ENCODE measurements around the gene OR10H1. TPM values are rescaled to one million over a fixed set of nuclear protein-coding genes. Genes with fewer than 3 reads are reported as not detected.
A peak's percentile ranks its signal among the peaks of the same experiment; 100 is the strongest.
"Not testable (repeated sequence)": the region's sequence is repeated elsewhere in the genome, so short reads cannot be mapped to it uniquely, and the experiment has no call there.

The OR10H1 gene
- total RNA-seq, 4 donors from 2014 or later: not detected

GRCh38 chr19:15836330-15837220 is 21.1 kb upstream of the OR10H1 start:
- peak; percentile 99 for DNase-seq (ENCODE audit: low spot score in 2 of 2)

GRCh38 chr19:15835565-15836329 is 20.3 kb upstream of the OR10H1 start:
- 33% methylated on average over 11 of the region's 11 CpGs for WGBS

More at GRCh38 chr19:15836330-15837220, 21.1 kb upstream of the OR10H1 start:
- WGBS: 2% methylated on average over 44 of the region's 65 CpGs
- peak overlapping the region; percentile 98 for H3K27ac ChIP-seq
- no peaks in the 10 kb centered on the region for H3K9me3 ChIP-seq
- H3K4me1 ChIP-seq: peaks cover 20% of the 10 kb centered on the region
- TF ChIP-seq, protein P1, sequence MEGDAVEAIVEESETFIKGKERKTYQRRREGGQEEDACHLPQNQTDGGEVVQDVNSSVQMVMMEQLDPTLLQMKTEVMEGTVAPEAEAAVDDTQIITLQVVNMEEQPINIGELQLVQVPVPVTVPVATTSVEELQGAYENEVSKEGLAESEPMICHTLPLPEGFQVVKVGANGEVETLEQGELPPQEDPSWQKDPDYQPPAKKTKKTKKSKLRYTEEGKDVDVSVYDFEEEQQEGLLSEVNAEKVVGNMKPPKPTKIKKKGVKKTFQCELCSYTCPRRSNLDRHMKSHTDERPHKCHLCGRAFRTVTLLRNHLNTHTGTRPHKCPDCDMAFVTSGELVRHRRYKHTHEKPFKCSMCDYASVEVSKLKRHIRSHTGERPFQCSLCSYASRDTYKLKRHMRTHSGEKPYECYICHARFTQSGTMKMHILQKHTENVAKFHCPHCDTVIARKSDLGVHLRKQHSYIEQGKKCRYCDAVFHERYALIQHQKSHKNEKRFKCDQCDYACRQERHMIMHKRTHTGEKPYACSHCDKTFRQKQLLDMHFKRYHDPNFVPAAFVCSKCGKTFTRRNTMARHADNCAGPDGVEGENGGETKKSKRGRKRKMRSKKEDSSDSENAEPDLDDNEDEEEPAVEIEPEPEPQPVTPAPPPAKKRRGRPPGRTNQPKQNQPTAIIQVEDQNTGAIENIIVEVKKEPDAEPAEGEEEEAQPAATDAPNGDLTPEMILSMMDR (IDR thresholded peaks at IDR 0.05): no peak
- TF ChIP-seq POLR2A (IDR thresholded peaks at IDR 0.05) (peak in 1 of 2 donors; percentile 90), POLR2AphosphoS5 (IDR thresholded peaks at IDR 0.05) (peak; percentile 48 to 85 (median 79))
- no peaks in the 10 kb centered on the region for H3K27me3 ChIP-seq
- peak overlapping the region; percentile 77 for H3K4me3 ChIP-seq
- H3K36me3 ChIP-seq: no peaks in the 10 kb centered on the region

DNA sequence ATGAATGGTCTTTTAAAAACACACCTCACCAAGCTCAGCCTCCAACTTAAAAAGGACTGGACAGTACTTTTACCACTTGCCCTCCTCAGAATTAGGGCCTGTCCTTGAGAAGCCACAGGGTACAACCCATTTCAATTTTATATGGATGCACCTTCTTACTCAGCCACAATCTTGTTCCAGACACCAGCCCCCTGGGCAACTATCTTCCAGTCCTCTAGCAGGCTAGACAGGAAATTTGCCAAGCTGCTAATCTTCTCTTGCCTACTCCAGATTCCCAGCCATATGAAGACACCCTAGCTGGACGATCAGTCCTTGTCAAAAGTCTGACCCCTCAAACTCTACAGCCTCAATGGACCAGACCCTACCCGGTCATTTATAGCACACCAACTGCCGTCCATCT is 18.8 kb upstream of the OR10H1 start:
- DNase-seq (ENCODE audit: low spot score in 2 of 2); H3K36me3 ChIP-seq; H3K4me3 ChIP-seq; H3K9me3 ChIP-seq; H3K27ac ChIP-seq; H3K27me3 ChIP-seq: not testable (repeated sequence)
- WGBS: 89% methylated on average over 3 of the region's 3 CpGs
- H3K4me1 ChIP-seq: peaks cover 20% of the 10 kb centered on the region

More at GRCh38 chr19:15835565-15836329, 20.3 kb upstream of the OR10H1 start:
- H3K36me3 ChIP-seq; H3K9me3 ChIP-seq; DNase-seq (ENCODE audit: low spot score in 2 of 2); H3K27me3 ChIP-seq: not testable (repeated sequence)
- H3K4me1 ChIP-seq: peaks cover 20% of the 10 kb centered on the region
- H3K4me3 ChIP-seq: peak overlapping the region; percentile 77
- peak overlapping the region; percentile 98 for H3K27ac ChIP-seq

GRCh38 chr19:15831626-15832025 is 16.2 kb upstream of the OR10H1 start:
- WGBS: 84% methylated on average over 5 of the region's 5 CpGs
- no peak overlapping the region for H3K4me3 ChIP-seq
- peaks cover 7% of the 10 kb centered on the region for H3K4me1 ChIP-seq
- no peak for DNase-seq (ENCODE audit: low spot score in 2 of 2)
- no peaks in the 10 kb centered on the region for H3K36me3 ChIP-seq
- H3K27ac ChIP-seq: no peak overlapping the region
- H3K27me3 ChIP-seq: no peaks in the 10 kb centered on the region
- TF ChIP-seq, protein P1 (IDR thresholded peaks at IDR 0.05): no peak
- no peak for TF ChIP-seq POLR2AphosphoS5 (IDR thresholded peaks at IDR 0.05)
- TF ChIP-seq POLR2A (IDR thresholded peaks at IDR 0.05): no peak
- no peak for TF ChIP-seq EP300 (IDR thresholded peaks at IDR 0.05)
- no peaks in the 10 kb centered on the region for H3K9me3 ChIP-seq

DNA sequence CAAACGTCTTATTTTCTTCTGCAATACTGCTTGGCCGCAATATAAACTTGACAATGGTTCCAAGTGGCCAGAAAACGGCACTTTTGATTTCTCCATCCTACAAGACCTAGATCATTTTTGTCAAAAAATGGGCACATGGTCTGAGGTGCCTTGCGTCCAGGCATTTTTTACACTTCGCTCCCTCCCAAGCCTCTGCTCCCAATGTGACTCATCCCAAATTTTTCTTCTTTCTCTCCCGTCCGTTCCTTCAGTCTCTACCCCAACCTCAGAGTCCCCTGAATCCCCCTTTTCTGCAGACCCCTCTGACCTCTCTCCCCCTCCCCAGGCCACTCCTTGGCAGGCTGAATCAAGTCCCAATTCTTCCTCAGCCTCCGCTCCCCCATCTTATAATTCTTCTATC is 14.3 kb upstream of the OR10H1 start:
- WGBS: 83% methylated on average over 8 of the region's 8 CpGs

More for the DNA sequence above, 14.3 kb upstream of the OR10H1 start:
- Histone ChIP-seq H3K36me3 (no peaks in the 10 kb centered on the region), H3K4me1 (no peaks in the 10 kb centered on the region), H3K4me3 (no peak overlapping the region), H3K27me3 (no peaks in the 10 kb centered on the region), H3K9me3 (no peaks in the 10 kb centered on the region), H3K27ac (no peak overlapping the region)
- no peak for DNase-seq (ENCODE audit: low spot score in 2 of 2)
- TF ChIP-seq POLR2A (IDR thresholded peaks at IDR 0.05): no peak
- TF ChIP-seq, protein P1 (IDR thresholded peaks at IDR 0.05): no peak
- TF ChIP-seq EP300 (IDR thresholded peaks at IDR 0.05): no peak
- TF ChIP-seq POLR2AphosphoS5 (IDR thresholded peaks at IDR 0.05): no peak

All from suprapubic skin (tissue), 4 donors.